DMS114 treated with DMSO at 0.1 percent for 48 hours (cell line): ENCODE results near the gene SNTN.

Experiments used
- DNase-seq: peaks from one replicate; lab custom pipeline; 2025; ENCODE audit not compliant: unreplicated experiment; lab: John Stamatoyannopoulos, UW

The SNTN gene

GRCh38 chr3:63673111-63673510 lies 20.6 kb downstream of the SNTN start:
- no peak for DNase-seq

DNA sequence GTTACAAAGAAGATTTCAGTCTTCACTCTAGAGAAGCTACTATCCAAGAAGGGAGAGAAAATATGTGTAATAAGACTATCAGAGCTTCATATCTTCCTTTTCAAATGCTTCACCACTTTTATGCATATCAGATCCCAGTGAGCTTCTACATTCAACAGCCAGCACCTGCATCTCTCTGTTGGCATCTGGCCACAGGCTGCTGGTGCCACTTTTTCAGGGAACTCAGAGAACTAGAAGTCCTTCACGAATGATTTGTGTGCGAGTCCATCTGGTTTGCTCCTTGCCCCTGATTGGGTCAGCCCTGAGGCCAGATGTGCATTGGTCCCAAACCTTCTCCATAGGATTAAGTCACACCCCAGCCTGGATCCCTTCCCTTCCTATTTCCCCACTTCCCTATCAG lies 22.1 kb downstream of the SNTN start:
- no peak for DNase-seq

- DNase-seq: no peak
Measured at GRCh38 chr3:63679186-63679585, 26.7 kb downstream of the SNTN start.

DNA sequence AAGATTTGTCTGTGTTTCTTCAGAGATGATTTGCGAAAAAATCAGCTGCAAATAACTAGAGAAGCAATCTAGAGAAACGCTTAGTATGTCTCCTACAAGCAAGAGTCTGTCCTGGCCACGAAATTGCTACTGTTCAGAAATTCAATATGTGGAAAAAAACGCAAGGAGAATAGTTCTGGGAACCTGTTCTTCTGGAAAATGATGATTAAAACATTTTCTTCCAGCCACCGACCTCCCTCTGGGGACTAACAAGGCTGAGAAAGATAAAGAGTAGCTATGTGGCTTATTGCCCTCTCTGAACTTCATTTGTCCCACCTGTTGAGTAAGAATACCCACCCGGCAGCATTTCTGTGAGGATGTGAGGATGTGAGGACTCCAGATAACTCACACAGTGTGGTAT lies 31.6 kb downstream of the SNTN start:
- no peak for DNase-seq

- DNase-seq: no peak
Measured at GRCh38 chr3:63685340-63685739, 32.9 kb downstream of the SNTN start.

- no peak for DNase-seq
Measured at GRCh38 chr3:63687278-63688225, 35.1 kb downstream of the SNTN start.

DNA sequence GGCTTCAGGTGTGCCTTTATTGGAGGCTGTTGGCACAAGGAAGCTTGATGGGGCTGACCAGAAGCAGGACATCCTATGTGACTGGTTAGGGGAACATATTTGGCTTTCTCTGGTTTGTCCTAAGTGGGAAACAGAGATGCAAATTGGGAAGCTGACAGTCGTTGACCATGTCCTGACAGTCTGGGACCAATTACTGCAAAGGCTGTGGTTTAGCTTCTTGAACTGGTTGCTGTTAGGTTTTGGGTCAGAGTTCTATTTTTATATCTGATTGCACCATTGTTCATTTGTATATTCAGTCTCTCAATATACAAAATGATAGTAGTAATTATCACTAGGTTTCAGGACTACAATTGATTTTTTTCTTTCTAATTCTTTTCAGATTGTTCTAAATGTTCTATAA lies 36.8 kb downstream of the SNTN start:
- no peak for DNase-seq

DNA sequence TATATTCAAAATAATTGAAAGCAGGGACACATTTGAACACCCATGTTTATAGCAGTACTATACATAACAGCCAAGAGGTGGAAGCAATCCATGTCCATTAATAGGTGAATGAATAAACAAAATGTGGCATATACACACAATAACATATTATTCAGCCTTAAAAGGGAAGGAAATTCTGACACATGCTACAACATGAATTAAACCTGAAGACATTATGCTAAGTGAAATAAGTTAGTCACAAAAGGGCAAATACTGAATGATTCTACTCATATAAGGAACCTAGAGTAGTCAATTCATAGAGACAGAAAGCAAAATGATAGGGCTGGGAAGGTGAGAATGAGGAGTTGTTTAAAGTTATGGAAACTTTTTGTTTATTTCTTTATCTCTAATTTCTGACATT lies 40.9 kb downstream of the SNTN start:
- no peak for DNase-seq

- DNase-seq: no peak
Measured at GRCh38 chr3:63705092-63705645, 52.7 kb downstream of the SNTN start.

- DNase-seq: no peak
Measured at GRCh38 chr3:63706321-63707085, 54.0 kb downstream of the SNTN start.

DNA sequence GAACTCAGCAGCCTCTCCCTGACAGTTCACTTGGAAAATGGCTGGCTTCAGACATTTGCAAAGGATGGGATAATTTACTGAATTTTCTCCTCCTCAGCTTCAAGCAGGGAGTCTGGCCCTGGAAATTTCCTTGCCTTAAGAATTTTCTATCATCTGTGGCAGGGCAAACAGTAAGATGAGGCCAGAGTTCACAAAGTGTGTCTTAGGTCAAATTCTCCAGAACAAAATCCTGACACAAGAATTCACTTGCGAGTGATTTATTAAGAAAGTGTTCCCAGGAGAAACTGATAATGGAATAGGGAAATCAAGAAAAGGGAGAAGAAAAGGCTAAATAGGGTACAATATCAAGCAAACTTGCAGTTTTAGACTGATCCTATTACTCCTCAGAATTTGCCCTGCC lies 55.3 kb downstream of the SNTN start:
- no peak for DNase-seq

DNA sequence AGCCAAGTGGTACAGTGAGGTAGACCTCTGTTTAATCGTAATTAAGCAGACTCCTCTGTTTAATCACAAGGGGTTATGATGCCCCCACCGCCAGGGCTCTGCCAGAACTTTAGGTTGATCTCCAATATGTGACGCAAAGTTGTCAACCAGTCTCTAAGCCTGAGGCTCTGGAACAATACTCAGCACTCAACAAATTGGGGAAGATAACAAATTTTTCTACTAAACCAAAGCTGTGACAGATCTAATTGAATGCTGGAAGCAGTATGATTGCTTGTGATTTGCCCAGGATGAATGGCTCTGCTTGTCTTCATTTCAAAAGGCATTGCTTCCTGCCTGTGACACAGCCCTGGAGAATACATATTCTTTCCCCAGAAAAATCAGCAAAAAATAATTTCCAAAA lies 57.1 kb downstream of the SNTN start:
- DNase-seq: no peak
